Cardiac muscle cell (in vitro differentiated cells and primary cell): ENCODE measurements around the gene PARM1. TPM values are rescaled to one million over a fixed set of nuclear protein-coding genes. Genes with fewer than 3 reads are reported as not detected.
"Not testable (repeated sequence)": the region's sequence is repeated elsewhere in the genome, so short reads cannot be mapped to it uniquely, and the experiment has no call there.

Experiments
- DNase-seq, 2 donors: peaks; one replicate each; pipeline versions ENCODE4 v3.0.0 to v3.0.0-alpha.2; 2010 to 2017; ENCODE audit warnings: low read depth in 1 of 2, low spot score in 1 of 2
- H3K27ac ChIP-seq: fragments of 200-600 bp; sonication (generic); 2 replicates; pipeline ENCODE4 v1.5.1; 2016
- H3K27me3 ChIP-seq: fragments of 200-600 bp; sonication (generic); 2 replicates; pipeline ENCODE4 v1.6.0; 2016; ENCODE audit warnings: control low read depth
- H3K36me3 ChIP-seq: fragments of 200-600 bp; sonication (generic); 2 replicates; pipeline ENCODE4 v1.5.1; 2016; ENCODE audit warnings: control low read depth
- H3K4me1 ChIP-seq: fragments of 200-600 bp; sonication (generic); 2 replicates; pipeline ENCODE4 v1.8.1; 2017; ENCODE audit warnings: low read depth, mild to moderate bottlenecking, mixed run types
- H3K4me3 ChIP-seq: fragments of 200-600 bp; sonication (generic); 2 replicates; pipeline ENCODE4 v1.5.1; 2016; ENCODE audit warnings: mild to moderate bottlenecking
- H3K9me3 ChIP-seq: fragments of 200-600 bp; sonication (generic); 2 replicates; pipeline ENCODE4 v1.5.1; 2017; ENCODE audit warnings: low read depth, mild to moderate bottlenecking, control low read depth
- polyA plus RNA-seq: library from polyadenylated mRNA; unstranded; fragments of >200 nt; fragmentation: Nextera tagmentation; extraction: Ambion mirVana; gene quantifications from 2 replicates; pipeline ENCODE4 v1.2.1, GENCODE V29; 2016
- total RNA-seq: library from RNA; depleted of rRNA; stranded (reverse); fragments of >200 nt; gene quantifications from 2 replicates; pipeline ENCODE4 v1.2.3, GENCODE V29; 2016
- TF ChIP-seq, protein P1 (sequence below): IDR thresholded peaks from 2 replicates; pipeline ENCODE4 v1.5.1; 2012; ENCODE audit warnings: low read depth, mild to moderate bottlenecking, low read length

PARM1 gene
- total and polyA plus RNA-seq, 2 experiments from 2014 or later = 8.0 to 10.9 TPM

DNA sequence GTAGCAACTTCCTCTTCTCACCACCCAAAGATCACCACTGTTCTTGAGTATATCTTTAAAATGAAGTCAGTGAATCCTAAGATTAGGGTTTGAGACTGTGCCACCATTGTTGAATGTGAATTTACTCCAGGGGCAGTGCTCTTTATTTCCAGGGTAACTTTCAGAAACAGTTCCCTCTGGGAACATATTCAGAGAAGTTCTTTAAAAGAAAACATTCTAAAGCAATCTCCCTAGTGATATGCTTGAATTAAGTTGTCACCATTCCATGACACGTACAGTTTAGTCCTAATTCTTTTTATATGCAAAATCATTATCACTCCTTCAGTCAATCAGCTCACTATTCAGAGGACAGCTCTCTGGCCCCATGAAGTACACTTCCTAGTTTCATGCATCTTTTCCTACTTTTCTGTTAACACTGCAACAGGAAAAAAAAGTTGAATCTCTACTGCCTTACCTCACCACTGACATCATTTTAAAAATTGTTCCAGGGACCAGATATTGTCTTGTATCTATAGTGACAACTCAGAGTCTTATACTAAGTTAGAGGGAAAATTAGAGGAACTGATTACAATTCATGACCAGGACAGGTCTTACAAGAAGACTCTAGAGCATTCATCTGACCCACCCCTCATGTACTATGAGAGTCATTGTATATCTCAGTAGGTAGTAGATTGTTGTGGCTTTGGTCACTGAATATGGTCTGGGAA lies 49.8 kb downstream of the PARM1 start:
- Histone ChIP-seq H3K9me3 (no peaks in the 10 kb centered on the region), H3K36me3 (no peaks in the 10 kb centered on the region), H3K27me3 (no peaks in the 10 kb centered on the region), H3K4me3 (no peak overlapping the region), H3K27ac (no peak overlapping the region), H3K4me1 (no peaks in the 10 kb centered on the region)
- TF ChIP-seq, protein P1, sequence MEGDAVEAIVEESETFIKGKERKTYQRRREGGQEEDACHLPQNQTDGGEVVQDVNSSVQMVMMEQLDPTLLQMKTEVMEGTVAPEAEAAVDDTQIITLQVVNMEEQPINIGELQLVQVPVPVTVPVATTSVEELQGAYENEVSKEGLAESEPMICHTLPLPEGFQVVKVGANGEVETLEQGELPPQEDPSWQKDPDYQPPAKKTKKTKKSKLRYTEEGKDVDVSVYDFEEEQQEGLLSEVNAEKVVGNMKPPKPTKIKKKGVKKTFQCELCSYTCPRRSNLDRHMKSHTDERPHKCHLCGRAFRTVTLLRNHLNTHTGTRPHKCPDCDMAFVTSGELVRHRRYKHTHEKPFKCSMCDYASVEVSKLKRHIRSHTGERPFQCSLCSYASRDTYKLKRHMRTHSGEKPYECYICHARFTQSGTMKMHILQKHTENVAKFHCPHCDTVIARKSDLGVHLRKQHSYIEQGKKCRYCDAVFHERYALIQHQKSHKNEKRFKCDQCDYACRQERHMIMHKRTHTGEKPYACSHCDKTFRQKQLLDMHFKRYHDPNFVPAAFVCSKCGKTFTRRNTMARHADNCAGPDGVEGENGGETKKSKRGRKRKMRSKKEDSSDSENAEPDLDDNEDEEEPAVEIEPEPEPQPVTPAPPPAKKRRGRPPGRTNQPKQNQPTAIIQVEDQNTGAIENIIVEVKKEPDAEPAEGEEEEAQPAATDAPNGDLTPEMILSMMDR = no peak
- DNase-seq = no peak

DNA sequence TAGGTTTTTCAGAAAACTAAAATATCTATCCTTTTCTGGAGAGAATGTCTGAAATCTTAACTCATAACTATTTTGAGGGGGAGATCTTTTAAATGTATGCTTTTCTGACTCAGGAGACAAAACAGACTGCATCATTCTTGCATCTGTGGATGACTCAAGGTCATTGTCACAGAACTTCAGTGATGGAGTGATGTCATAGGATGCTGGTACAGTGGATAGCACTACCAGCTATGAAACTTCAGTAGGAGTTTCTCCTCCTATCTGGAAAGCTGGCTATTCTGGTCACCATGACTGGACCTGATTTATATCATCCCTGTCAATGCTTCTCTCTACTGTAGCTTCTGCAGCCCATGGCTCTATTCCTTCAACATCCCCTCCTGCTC lies 50.3 kb downstream of the PARM1 start:
- H3K9me3 ChIP-seq = no peaks in the 10 kb centered on the region
- H3K36me3 ChIP-seq = no peaks in the 10 kb centered on the region
- no peak overlapping the region for H3K27ac ChIP-seq
- H3K4me3 ChIP-seq = no peak overlapping the region
- H3K4me1 ChIP-seq = no peaks in the 10 kb centered on the region
- no peaks in the 10 kb centered on the region for H3K27me3 ChIP-seq
- no peak for DNase-seq
- TF ChIP-seq, protein P1 = no peak

DNA sequence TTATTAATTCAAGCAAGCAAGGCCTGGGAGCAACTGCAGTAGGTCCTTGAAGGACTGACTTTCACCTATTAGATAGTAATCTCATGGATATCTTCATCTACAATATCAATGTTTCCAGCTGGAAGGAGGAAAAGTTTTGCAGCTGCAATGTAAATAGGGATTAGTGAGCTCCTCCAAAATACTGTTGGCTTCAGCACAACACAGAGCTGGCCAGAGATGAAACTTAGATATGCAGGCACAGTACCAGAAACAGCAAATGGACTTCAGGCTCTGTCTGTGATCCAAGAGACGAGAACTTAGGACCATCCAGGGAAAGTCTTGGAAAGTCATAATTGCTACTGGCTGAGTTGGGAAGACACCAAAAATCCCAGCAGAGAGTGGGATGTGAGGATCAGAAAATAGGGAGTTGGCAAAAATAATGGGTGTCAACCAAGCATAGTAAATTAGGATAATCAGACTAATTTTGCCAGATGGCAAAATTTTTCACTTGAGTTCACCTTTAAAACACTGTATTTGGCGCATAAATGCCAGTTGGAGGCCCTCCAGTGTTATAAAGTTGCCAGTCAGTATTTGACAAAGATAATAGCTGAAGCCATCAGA lies 57.5 kb downstream of the PARM1 start:
- no peak for DNase-seq
- Histone ChIP-seq H3K9me3 (no peaks in the 10 kb centered on the region), H3K36me3 (no peaks in the 10 kb centered on the region), H3K27ac (no peak overlapping the region), H3K4me3 (no peak overlapping the region), H3K4me1 (no peaks in the 10 kb centered on the region), H3K27me3 (no peaks in the 10 kb centered on the region)
- TF ChIP-seq, protein P1 = no peak

DNA sequence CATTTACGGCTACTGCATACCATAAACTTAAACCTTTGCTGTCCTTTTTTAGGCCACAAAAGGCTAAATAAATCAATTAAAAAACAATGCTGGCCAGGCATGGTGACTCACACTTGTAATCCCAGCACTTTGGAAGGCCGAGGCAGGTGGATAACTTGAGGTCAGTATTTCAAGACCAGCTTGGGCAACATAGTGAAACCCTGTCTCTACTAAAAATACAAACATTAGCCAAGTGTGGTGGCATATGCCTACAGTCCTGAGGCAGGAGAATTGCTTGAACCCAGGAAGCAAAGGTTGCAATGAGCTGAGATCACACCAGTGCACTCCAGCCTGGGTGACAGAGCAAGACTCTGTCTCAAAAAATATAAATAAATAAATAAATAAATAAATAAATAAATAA lies 61.5 kb downstream of the PARM1 start:
- DNase-seq, H3K4me1 ChIP-seq, H3K36me3 ChIP-seq, H3K9me3 ChIP-seq, H3K27ac ChIP-seq, H3K4me3 ChIP-seq, H3K27me3 ChIP-seq: not testable (repeated sequence)

DNA sequence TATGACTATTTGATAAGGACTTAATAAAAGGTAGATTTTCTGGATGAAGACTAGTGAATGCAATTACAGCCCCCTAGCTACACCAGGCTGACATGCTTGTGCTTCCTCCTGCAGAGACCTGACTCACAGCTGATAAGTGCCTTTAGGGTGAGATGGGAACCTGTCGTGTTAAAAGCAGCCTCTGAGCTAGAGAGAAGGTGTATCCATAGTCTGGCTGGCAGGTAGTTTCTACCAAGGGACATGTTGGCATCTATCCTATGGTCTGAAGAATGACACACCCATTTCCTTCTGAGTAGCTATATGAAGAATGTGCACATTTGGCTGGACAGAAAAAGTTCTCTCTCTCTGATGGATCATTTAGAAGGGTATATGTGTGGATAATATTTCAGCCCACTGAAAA lies 64.1 kb downstream of the PARM1 start:
- Histone ChIP-seq H3K27me3 (no peaks in the 10 kb centered on the region), H3K4me3 (no peak overlapping the region), H3K36me3 (no peaks in the 10 kb centered on the region), H3K27ac (no peak overlapping the region), H3K9me3 (no peaks in the 10 kb centered on the region), H3K4me1 (peaks cover 7% of the 10 kb centered on the region)
- no peak for DNase-seq
- TF ChIP-seq, protein P1 = no peak

DNA sequence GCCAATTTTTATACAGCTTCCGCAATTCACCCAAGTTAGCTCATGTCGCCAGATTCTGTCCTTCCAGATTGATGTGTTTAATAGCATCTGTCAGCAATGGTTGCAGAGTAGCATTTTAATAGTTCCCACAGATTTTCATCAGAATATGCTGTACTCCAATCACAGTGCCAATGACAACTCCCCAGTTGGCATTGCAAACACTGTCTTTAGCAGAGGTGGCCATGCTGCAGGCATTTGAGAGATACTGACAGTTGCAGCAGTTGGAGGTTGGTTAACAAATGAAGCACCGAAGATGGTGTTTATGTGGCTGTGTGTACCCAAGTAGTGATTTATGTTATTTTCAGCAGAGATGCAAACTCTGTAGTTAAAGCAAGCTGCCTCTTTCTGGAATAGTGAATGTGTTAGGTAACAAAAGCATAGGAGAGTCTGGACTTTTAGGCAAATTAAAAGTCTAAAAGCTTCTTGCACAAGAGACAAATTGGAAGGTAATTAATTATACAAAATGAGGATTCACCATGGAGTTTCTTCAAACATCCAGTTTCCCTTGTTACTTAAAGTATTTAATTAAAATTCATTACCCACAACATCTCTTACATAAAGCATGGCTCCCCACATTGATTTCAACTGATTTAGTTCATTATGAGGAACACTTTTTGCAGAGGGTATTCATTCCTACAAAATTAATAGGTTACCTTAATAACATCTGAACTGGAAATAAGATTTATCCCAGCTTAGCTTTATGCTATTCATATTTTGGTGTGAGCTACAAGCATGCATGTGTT lies 65.2 kb downstream of the PARM1 start:
- H3K36me3 ChIP-seq = no peaks in the 10 kb centered on the region
- TF ChIP-seq, protein P1 = no peak

More for the DNA sequence above, 65.2 kb downstream of the PARM1 start:
- no peak overlapping the region for H3K4me3 ChIP-seq
- no peaks in the 10 kb centered on the region for H3K9me3 ChIP-seq
- peaks cover 7% of the 10 kb centered on the region for H3K4me1 ChIP-seq
- DNase-seq = no peak
- H3K27ac ChIP-seq = no peak overlapping the region
- no peaks in the 10 kb centered on the region for H3K27me3 ChIP-seq
